Activated CD4-positive, alpha-beta T cell treated with anti-CD3 and anti-CD28 coated beads for 4 hours (primary cell): Measurements from ENCODE around the gene MTF2.
A peak's percentile ranks its signal among the peaks of the same experiment; 100 is the strongest.
"Not testable (repeated sequence)": the region's sequence is repeated elsewhere in the genome, so short reads cannot be mapped to it uniquely, and the experiment has no call there.

ENCODE experiments used
- DNase-seq, 2 donors: peaks; one replicate each; pipeline ENCODE4 v3.0.0-alpha.2; 2020

Gene MTF2

GRCh38 chr1:93143769-93144168, 64.7 kb downstream of the MTF2 start:
- no peak for DNase-seq

- DNase-seq: no peak
These were observed 68.9 kb downstream of the MTF2 start for GRCh38 chr1:93148001-93148400.

GRCh38 chr1:93150729-93151128, 71.6 kb downstream of the MTF2 start:
- DNase-seq: no peak

GRCh38 chr1:93151474-93151873, 72.4 kb downstream of the MTF2 start:
- no peak for DNase-seq

- DNase-seq: no peak
These were observed 73.8 kb downstream of the MTF2 start for GRCh38 chr1:93152835-93153234.

- DNase-seq: no peak
These were observed 75.8 kb downstream of the MTF2 start for GRCh38 chr1:93154898-93155297.

- no peak for DNase-seq
These were observed 76.3 kb downstream of the MTF2 start for GRCh38 chr1:93155335-93155734.

GRCh38 chr1:93159337-93159736, 80.3 kb downstream of the MTF2 start:
- no peak for DNase-seq

GRCh38 chr1:93163314-93163713, 84.2 kb downstream of the MTF2 start:
- DNase-seq: not testable (repeated sequence)

GRCh38 chr1:93164816-93165215, 85.7 kb downstream of the MTF2 start:
- no peak for DNase-seq

GRCh38 chr1:93165895-93166294, 86.8 kb downstream of the MTF2 start:
- DNase-seq: not testable (repeated sequence)

- DNase-seq: no peak
These were observed 87.9 kb downstream of the MTF2 start for GRCh38 chr1:93167006-93167405.

GRCh38 chr1:93170141-93170678, 91.1 kb downstream of the MTF2 start:
- DNase-seq: not testable (repeated sequence)

GRCh38 chr1:93171549-93172034, 92.5 kb downstream of the MTF2 start:
- no peak for DNase-seq

- no peak for DNase-seq
These were observed 93.7 kb downstream of the MTF2 start for GRCh38 chr1:93172778-93173177.

GRCh38 chr1:93174638-93175037, 95.6 kb downstream of the MTF2 start:
- not testable (repeated sequence) for DNase-seq

GRCh38 chr1:93177991-93178390, 98.9 kb downstream of the MTF2 start:
- no peak for DNase-seq

GRCh38 chr1:93178418-93178817, 99.3 kb downstream of the MTF2 start:
- DNase-seq: no peak

- peak; percentile 93 for DNase-seq
These were observed 101.0 kb downstream of the MTF2 start, which contains the start of gene TMED5 for GRCh38 chr1:93179886-93180722. Gene TMED5, minus strand, starts transcription at chr1:93180413. Its CDS starts 171 bp downstream, at chr1:93180242.

- DNase-seq: peak; percentile 61 to 74
These were observed 101.9 kb downstream of the MTF2 start, which contains the start of gene CCDC18 for GRCh38 chr1:93180723-93181613. Gene CCDC18, plus strand, starts transcription at chr1:93180724. Its CDS starts 2,638 bp downstream, at chr1:93183362.

- DNase-seq: no peak
These were observed 107.6 kb downstream of the MTF2 start for GRCh38 chr1:93186667-93187066.
